ENCODE results near the gene TRPV5.

The TRPV5 gene

GRCh38 chr7:142868986-142869415, 64.5 kb downstream of the TRPV5 start:
- no peak for DNase-seq

- DNase-seq: no peak
Measured at GRCh38 chr7:142868188-142868985, 65.2 kb downstream of the TRPV5 start.

- no peak for DNase-seq
Measured at GRCh38 chr7:142867398-142868187, 66.0 kb downstream of the TRPV5 start.

DNA sequence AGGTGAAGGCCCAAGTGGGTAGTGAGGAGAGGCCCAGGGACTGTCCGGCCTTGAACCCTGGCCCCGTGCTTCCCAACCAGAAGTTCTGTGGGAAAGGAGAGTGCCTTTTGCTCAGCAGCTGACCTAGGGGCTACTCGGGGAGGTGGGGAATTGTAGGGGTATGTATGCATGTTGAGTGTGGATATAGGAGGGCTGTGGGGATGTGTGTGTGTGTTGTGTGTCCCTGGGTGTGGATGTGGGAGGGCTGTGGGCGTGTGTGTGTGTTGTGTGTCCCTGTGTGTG, 66.5 kb downstream of the TRPV5 start:
- no peak for DNase-seq

GRCh38 chr7:142866361-142867096, 67.0 kb downstream of the TRPV5 start:
- DNase-seq: peak; percentile 28

DNA sequence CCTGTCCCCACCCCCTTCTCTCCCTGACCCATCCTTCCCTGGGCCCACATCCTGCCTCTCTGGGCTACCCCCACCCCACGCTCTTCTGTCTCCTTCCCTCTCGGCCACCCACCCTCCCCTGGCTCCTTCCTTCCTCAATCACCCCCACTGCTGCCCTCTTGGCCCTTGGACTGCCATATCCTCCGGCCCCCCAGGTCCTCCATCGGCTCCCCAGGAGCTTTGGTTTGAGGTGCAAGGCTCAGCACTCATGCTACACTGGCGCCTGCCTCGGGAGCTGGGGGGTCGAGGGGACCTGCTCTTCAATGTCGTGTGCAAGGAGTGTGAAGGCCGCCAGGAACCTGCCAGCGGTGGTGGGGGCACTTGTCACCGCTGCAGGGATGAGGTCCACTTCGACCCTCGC, 67.8 kb downstream of the TRPV5 start:
- no peak for DNase-seq

DNA sequence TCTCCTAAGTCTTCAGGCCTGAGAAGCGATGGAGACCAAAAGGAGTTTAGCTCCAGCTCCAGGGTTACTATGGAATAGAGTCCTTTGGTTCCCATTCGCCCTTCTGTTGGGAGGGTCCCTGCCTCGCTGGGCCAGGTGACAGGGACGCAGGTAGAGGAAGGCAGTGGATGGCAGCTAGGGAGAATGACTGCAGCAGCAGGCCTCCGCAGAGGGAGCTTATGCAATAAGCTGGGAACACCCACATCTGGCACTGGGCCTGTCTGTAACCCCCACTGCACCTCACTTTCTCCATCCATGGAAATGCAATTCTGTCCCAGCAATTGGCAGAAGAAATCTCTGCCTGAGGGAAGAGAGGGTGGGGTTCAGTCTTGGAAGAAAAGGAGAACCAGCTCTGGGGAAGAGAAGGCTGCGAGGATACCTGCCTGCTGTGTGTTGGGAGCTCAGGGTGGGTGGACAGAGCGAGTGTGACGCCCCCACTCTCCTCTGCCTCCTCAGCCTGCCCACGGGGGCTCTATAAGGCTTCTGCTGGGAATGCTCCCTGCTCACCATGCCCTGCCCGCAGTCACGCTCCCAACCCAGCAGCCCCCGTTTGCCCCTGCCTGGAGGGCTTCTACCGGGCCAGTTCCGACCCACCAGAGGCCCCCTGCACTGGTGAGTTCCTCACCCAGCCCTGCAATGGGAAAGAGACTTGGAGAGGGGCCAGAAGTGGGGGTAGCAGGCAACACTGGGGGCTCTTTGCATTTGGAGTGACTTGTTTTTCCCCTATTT, 68.4 kb downstream of the TRPV5 start:
- no peak for DNase-seq

GRCh38 chr7:142863891-142864685, 69.5 kb downstream of the TRPV5 start:
- DNase-seq: no peak

DNA sequence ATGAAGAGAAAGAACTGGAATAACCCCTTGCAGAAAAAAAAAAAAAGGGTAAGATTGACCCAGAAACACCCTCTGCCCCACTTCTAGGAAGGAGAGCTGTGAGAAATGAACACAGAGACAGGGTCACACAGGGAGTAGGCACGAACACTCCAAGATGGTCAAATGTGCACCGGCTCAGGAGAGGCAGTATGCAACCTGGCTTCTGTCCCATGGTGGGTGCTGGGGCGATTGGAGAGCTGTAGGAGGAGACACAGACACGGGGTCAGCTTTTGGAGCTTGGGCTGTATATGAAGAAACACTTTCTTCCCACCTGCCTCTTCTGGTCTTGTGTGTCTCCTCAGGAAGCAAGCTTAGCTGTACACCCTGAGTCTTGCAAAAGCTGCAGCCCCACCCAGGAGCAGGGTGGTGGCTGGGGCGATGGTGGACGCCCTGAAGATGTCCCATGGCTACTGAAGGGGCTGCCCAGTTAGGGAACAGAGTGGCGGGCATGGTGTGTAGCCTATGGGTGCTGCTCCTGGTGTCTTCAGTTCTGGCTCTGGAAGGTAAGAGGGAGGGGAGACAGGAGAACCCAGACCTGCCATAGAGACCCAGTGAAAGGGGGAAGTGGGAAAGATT, 70.7 kb downstream of the TRPV5 start:
- DNase-seq: no peak

DNA sequence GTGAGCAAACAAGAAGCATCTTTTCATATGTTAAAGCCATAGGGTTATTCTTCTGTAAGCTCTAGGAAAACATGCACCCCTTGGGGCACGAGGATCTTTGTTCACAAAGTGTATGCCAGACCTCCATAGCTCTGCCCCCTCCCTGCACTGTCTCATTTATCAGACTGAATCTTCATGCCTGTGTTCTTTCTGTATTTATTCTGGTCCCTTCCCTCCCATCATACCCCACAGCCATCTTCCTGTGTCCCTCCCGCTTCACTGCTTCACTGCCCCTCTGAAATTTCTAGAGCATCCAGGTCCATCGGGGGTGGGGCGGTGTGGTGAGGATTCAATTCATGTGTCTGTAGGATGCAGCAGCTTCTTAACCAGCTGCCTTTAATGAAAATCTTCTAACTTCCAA, 71.2 kb downstream of the TRPV5 start:
- DNase-seq: no peak

- no peak for DNase-seq
Measured at GRCh38 chr7:142860968-142861367, 72.6 kb downstream of the TRPV5 start.

DNA sequence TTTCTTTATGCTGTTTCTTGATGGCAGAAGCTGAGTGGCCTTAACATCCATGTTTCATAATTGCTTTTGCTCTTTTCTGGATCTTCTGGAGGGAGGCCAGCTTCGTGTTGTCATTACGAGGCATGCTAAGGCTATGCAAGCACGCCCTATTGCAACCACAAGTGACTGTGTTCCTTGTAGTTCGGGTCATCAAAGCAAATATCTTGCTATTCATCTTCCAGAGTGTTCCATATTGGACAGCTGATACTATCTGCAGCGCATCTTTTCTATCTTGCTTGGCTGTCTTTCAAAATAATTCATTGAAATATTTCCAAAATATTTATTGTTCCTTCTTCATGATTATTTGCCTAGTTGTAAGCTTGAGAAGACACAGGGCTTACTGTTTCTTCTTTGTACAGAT, 73.7 kb downstream of the TRPV5 start:
- DNase-seq: no peak

- no peak for DNase-seq
Measured at GRCh38 chr7:142859411-142859810, 74.1 kb downstream of the TRPV5 start.

All from CD4-positive, alpha-beta T cell treated with Interleukin-12 subunit alpha and Interleukin-12 subunit beta, for 1 hour (primary cell).